Activated T-cell treated with anti-CD3 and anti-CD28 coated beads, Interleukin-2, amount 50 U/mL, for 24 hours (primary cell): ENCODE results near the gene EIF2A.

ENCODE experiments used
- DNase-seq: peaks from one replicate; pipeline ENCODE4 v3.0.0-alpha.2; 2020
- H3K27ac Mint-ChIP-seq: 2 replicates; pipeline ENCODE4 v1.8.0; 2020; ENCODE audit warnings: mild to moderate bottlenecking, mixed read lengths
- H3K27me3 Mint-ChIP-seq: 2 replicates; pipeline ENCODE4 v1.8.0; 2020; ENCODE audit warnings: mixed read lengths
- H3K36me3 Mint-ChIP-seq: 2 replicates; pipeline ENCODE4 v1.8.0; 2020; ENCODE audit warnings: low read depth, mixed read lengths
- H3K4me1 Mint-ChIP-seq: 2 replicates; pipeline ENCODE4 v1.8.0; 2020; ENCODE audit warnings: low read depth, mixed read lengths
- H3K4me3 Mint-ChIP-seq: 2 replicates; pipeline ENCODE4 v1.8.0; 2020; ENCODE audit warnings: mild to moderate bottlenecking, moderate library complexity, mixed read lengths
- H3K9me3 Mint-ChIP-seq: 2 replicates; pipeline ENCODE4 v1.8.0; 2020; ENCODE audit warnings: mixed read lengths

Gene EIF2A

DNA sequence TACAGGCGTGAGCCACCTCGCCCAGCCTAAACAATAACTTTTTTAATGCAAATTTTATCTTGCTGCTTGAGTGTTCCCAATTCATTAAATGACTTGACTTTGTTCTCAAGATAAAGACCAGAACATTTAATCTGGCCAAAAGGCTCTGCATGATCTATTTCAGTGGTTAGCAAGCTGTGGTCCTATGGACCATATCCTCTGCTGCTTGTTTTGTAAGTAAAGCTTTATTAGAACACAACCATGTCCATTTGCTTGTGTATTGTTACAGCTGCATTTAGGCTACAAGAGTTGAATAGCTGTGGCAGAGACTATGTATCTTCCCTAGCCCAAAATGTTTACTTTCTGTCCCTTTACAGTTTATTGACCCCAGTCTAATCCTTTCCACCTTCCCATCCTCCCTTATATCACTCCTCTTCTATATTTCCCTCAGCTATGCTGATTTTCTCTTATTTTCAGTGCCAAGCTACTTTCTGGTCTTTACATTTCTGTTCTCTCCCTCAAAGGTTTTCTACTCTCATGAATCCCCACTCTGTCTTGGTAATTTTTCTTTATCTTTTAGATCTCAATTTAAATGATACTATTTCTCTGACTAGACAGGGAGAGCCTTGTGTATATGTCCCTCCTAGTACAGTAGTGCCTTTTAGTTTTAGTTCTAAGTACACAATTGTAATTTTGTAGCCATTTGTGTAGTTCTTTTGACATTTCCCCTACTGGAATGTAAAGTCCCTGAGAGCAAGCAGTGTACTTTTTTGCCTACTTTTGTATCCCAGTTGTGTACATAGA, 79.8 kb downstream of the EIF2A start:
- DNase-seq: no peak
- Mint-ChIP-seq H3K4me3 (no peak overlapping the region), H3K4me1 (peaks cover 18% of the 10 kb centered on the region), H3K36me3 (peaks cover 81% of the 10 kb centered on the region), H3K27me3 (no peaks in the 10 kb centered on the region), H3K27ac (peak overlapping the region; percentile 50), H3K9me3 (no peaks in the 10 kb centered on the region)

DNA sequence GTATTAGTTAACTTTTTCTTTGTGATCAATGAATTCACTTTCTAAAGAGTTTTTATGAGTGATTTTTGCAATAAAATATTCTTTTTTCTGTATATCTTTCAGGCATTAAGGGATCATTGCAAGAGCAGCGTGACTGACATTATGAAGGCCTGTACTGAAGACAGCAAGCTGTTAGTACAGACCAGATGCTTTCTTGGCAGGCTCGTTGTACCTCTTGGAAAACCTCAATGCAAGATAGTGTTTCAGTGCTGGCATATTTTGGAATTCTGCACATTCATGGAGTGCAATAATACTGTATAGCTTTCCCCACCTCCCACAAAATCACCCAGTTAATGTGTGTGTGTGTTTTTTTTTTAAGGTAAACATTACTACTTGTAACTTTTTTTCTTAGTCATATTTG, 81.0 kb downstream of the EIF2A start:
- H3K36me3 Mint-ChIP-seq: peaks cover 81% of the 10 kb centered on the region
- H3K9me3 Mint-ChIP-seq: no peaks in the 10 kb centered on the region
- H3K27ac Mint-ChIP-seq: no peak overlapping the region
- H3K27me3 Mint-ChIP-seq: no peaks in the 10 kb centered on the region
- no peak for DNase-seq
- peaks cover 9% of the 10 kb centered on the region for H3K4me1 Mint-ChIP-seq
- no peak overlapping the region for H3K4me3 Mint-ChIP-seq

DNA sequence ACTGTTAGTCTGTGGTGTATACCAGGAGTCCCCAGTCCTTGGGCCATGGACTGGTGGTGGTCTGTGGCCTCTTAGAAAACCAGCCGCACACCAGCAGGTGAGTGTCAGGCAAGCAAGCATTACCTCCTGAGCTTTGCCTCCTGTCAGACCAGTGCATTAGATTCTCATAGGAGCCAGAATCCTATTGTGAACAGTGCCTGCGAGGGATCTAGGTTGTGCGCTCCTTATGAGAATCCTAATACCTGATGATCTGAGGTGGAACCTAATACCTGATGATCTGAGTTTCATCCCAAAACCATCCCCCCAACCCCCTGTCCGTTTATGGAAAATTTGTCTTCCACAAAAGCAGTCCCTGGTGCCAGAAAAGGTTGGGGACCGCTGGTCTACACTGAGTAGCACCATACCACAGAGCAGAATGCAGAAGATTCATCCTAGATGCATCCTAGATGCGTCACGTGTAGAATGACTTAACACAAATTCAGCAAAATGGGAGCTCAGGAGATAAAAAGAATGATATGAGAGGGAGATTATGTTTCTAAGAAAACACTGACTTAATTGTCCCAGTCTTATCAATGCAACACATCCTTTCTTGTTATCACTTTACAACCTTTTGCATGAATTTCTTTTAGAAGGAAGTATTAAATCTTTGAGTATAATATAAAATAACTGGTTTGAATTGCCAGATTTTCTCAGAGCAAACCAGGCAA, 85.1 kb downstream of the EIF2A start:
- peaks cover 56% of the 10 kb centered on the region for H3K36me3 Mint-ChIP-seq
- no peaks in the 10 kb centered on the region for H3K27me3 Mint-ChIP-seq
- H3K9me3 Mint-ChIP-seq: no peaks in the 10 kb centered on the region
- no peak overlapping the region for H3K4me3 Mint-ChIP-seq
- H3K27ac Mint-ChIP-seq: peak overlapping the region; percentile 4
- H3K4me1 Mint-ChIP-seq: peaks cover 31% of the 10 kb centered on the region
- no peak for DNase-seq

DNA sequence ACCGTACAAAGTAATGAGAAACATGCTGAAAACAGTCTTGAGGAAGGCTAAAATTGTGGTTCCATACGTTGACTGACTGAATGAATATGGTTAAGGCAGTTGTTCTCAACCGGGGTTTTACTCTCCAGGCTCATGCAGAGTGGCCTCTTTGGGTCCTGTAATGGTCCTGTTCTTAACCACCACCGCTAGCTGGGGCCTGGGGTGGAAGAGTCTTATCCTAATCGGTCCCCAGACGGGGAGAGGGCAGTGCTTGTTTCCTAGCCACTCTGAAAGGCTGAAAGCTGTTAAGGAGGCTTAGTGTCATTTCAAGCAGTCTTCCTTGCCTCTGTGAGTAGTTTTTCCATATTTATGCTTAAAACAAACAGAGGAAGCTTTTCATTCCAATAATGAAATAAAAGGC, 88.5 kb downstream of the EIF2A start:
- Mint-ChIP-seq H3K27ac (peak overlapping the region; percentile 66), H3K4me1 (peaks cover 34% of the 10 kb centered on the region), H3K4me3 (no peak overlapping the region), H3K27me3 (no peaks in the 10 kb centered on the region), H3K9me3 (no peaks in the 10 kb centered on the region), H3K36me3 (peaks cover 23% of the 10 kb centered on the region)
- DNase-seq: no peak

DNA sequence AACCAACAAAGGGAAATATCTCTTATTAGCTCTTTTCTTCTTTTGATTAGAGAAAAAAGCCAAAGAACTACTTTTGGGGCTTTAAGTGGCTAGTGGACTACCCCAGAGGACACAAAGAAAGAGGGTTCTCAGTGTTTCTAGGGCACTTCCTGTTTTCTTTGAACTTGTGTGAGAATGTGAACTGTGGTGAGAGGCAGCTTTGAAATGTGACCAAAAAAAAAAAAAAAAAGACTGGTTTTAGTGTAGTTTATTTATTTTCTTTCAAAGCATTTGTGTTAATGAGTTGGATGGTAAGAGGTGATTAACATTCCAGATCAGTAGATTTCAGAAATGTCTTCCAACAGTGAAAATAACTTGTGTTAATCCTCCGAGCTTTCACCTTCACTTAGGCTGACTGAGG, 88.9 kb downstream of the EIF2A start:
- no peaks in the 10 kb centered on the region for H3K27me3 Mint-ChIP-seq
- no peaks in the 10 kb centered on the region for H3K9me3 Mint-ChIP-seq
- H3K27ac Mint-ChIP-seq: peak overlapping the region; percentile 66
- H3K4me1 Mint-ChIP-seq: peaks cover 33% of the 10 kb centered on the region
- DNase-seq: no peak
- no peak overlapping the region for H3K4me3 Mint-ChIP-seq
- H3K36me3 Mint-ChIP-seq: peaks cover 19% of the 10 kb centered on the region
